CD4-positive, alpha-beta T cell treated with Interleukin-15 for 4 hours (primary cell): Measurements from ENCODE around the gene VASH2.
"Not testable (repeated sequence)": the region's sequence is repeated elsewhere in the genome, so short reads cannot be mapped to it uniquely, and the experiment has no call there.

ENCODE experiments used
- DNase-seq: peaks from one replicate; pipeline ENCODE4 v3.0.0-alpha.2; 2020; ENCODE audit warnings: low spot score

VASH2 gene

GRCh38 chr1:212957546-212957945 lies 7.2 kb downstream of the VASH2 start:
- DNase-seq, result no peak

DNA sequence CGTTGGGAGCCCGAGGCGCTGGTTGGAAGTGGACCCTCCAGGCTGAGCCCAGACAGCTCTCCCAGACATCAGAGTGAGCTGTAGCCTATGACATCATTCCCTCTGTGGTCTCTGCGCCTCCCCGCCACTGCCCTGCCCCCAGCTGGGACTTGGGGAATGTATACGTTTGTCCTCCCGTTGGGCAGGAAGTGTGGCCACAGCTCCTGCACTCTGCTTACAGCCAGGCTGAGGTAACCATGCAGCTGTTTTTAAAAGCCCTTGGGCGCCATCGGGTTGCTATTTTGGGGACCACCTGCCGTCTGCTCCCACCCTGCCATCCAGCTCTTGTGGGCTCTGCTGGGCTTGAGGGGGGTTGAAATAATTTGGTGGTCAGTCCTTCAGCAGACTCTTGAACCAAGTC lies 7.8 kb downstream of the VASH2 start:
- DNase-seq, result no peak

DNA sequence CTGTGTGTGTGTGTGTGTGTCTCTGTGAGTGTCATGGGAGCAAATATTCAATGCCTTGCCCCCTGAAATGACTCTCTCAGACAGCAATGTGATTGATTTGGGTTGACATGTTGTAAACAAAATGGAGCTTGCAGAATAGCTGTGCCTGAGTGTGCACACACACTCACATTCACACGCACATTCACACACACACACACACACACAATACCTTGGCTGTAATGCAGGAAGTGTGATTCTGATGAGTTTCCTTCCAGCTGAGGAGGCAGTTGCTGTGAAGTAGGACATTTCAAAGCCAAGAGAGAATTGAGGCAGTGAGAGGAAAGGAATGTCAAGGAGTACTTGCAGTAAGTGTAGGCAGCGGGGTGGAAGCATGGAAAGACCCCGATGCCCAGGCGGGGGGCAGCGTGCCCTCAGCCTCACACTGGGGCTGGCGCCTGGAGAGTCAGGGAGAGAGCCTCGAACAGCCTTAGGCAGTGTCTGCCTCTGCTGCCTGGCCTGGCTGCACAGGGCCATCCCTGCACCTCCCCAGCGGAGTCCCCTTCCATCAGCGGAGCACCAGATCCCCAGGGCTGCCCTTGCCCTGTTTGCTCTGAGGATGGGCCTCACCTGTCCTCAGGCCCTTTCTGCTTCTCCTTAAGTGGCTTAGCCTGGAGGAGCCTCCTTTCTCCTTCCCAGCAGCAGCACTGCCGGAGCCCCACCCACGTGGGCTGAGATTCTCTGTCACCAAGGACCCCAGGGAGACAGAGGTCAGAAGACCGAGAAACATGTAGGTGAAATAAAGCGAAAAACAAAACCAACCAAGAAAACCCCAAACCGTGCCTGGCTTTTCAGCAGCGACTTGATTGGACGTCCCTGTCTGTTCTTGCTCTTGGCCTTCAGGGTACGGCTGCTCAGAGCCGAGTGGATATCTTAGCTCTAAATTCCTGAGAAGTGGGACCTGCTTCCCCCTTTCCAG lies 9.2 kb downstream of the VASH2 start:
- DNase-seq, result no peak

DNA sequence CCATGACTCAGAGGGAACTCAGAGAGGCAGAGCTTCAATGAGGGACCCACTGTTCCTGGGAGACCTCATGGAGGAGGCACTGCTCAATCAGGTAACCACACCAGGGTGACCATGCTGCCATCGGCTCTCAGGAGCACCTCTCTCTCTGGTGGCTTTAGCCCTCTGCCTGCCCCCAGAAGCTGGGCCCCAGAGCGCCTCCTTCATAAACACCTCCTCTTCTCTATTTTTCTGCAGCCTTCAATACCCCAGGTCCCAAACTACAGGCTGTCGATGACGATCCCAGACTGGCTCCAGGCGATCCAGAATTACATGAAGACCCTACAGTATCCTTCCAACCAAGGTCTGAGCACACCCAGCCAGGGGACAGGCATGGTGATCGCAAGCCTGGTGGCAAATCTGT lies 10.6 kb downstream of the VASH2 start:
- DNase-seq, result no peak

DNA sequence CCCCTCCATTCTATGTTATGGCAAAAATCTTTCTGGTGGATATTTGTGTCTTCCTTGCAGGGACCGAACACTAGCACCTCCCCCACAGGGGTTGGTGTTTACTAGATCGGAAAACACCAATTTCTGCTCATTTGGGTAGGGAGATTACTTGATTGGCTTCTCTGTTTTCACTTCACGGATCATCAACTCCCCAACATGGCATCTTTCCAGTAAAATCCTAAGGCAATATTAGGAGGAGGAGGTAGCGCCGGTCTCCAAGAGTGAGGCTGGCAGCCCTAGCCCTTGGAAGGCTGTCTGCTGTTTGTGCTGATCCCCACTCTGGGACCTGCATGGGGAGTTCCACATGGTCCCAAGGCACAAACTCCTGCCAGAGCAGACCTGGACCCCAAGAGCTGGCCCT lies 12.2 kb downstream of the VASH2 start:
- DNase-seq, result no peak

DNA sequence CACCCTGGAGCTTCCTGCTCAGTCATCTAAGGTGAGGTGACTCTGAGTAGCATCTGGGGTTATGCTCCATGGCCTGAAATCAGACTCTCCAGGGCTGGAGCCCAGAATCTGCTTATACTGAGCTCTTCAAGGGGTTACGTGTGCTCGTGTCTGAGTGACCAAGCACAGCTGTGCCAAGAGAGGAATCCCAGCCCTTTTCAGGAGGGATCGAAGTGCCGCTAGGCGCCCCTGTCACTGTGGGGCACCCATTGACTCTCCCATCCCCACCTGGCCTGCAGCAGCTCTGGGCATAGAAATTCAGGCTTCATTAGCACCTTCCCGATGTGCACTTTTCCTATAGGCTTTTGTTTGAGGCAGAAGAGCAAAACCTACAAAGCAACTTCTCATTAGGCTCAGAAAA lies 13.8 kb downstream of the VASH2 start:
- no peak for DNase-seq

GRCh38 chr1:212964993-212965392 lies 14.7 kb downstream of the VASH2 start:
- not testable (repeated sequence) for DNase-seq

GRCh38 chr1:212966616-212967015 lies 16.3 kb downstream of the VASH2 start:
- DNase-seq, result no peak

- no peak for DNase-seq
Measured at GRCh38 chr1:212967801-212968200, 17.5 kb downstream of the VASH2 start.

- DNase-seq, result no peak
Measured at GRCh38 chr1:212968368-212968863, 18.1 kb downstream of the VASH2 start.

DNA sequence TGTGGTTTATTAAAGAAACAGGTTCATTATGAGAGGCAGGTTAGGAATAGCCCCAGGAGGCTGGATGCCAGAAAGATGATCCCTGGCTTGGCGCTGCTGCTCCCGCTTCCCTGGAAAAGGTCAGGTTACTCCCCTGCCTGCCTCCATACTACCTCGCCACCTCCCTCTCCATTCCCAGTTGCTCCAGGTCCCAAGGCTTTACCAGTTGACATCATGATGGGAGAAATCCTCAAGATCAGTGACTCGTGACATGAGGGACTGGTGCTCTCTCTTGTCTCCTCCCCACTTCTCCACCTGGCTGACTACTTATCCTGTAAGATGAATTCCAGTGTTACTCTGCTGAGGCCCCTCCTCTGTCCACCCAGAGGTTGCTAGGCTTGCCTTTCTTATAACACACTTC lies 19.7 kb downstream of the VASH2 start:
- DNase-seq, result no peak

GRCh38 chr1:212971312-212971711 lies 21.0 kb downstream of the VASH2 start:
- DNase-seq, result no peak

DNA sequence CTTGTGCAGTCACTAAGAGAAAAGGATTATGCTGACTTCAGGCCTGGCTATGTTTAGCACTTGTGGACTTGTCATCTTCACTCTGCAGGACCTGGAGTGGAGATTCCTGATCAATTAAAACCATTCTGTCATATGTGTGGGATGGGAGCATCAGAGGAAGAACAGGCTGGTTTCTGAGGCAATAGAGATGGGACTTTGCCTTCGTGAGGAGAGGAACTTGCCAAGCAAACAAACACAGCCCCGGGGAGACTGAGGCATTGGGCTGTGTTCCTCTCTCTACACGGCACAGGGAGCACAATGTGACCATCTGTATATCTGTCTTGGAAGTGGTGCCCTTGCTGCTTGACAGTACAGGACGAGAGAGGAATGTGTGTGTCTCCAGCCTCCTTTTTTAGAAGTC lies 23.1 kb downstream of the VASH2 start:
- DNase-seq, result no peak

DNA sequence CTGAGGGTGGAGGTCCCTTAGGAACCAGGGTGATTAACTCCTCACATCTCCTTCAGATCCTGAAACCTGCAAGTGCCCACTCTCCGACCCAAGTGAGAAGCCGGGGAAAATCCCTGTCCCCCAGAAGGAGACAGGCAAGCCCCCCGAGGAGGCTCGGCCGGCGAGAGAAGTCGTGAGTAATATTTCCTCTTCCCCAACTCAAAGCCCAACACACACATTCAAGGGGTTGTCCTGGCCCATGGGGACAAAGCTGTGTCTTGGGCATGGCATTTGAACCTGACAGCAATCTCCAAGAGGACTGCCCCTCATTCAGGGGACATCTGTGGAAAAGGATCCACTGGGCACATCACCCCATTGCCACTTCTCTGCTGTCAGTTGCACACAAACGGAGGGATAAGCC lies 23.6 kb downstream of the VASH2 start:
- DNase-seq, result no peak

DNA sequence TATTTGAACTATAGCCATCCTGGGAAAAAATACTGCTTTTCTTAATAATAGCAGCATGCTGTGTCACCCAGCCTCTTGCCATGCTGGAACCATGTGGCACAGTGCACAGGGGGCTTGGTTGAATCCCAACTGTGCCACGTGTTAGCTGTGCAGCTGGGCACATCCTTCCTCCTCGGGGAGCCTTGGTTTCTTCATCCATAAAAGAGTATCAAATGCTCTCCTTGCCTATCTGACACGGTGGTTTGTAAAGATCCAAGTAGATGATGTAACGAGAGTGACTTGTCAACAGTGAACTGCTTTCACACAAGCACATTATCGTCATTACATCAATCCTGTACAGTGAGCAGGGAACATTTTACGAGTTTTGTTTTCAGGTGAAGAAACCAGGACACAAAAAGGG lies 24.4 kb downstream of the VASH2 start:
- no peak for DNase-seq

GRCh38 chr1:212975111-212975918 lies 25.0 kb downstream of the VASH2 start:
- no peak for DNase-seq

DNA sequence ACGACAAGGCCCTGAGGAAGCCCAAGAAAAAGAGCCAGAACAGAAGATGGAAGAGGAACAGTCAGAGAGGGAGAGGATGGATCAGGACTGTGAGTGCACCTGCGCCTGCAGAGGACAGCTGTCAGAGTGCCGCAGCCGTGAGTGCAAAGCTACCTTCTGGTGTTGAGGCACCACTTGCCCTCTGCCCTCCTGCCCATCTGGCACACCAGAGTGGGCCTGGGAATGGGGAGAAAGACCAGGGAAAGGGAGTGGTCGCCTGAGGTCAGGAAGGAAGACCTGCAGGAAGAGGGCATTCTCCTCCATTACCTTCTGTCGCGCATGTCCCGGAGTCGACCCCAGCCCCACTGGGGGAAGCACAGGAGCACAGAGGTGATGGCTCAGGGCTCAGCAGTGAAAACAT lies 26.2 kb downstream of the VASH2 start:
- no peak for DNase-seq

- no peak for DNase-seq
Measured at GRCh38 chr1:212977781-212978645, 27.7 kb downstream of the VASH2 start.

DNA sequence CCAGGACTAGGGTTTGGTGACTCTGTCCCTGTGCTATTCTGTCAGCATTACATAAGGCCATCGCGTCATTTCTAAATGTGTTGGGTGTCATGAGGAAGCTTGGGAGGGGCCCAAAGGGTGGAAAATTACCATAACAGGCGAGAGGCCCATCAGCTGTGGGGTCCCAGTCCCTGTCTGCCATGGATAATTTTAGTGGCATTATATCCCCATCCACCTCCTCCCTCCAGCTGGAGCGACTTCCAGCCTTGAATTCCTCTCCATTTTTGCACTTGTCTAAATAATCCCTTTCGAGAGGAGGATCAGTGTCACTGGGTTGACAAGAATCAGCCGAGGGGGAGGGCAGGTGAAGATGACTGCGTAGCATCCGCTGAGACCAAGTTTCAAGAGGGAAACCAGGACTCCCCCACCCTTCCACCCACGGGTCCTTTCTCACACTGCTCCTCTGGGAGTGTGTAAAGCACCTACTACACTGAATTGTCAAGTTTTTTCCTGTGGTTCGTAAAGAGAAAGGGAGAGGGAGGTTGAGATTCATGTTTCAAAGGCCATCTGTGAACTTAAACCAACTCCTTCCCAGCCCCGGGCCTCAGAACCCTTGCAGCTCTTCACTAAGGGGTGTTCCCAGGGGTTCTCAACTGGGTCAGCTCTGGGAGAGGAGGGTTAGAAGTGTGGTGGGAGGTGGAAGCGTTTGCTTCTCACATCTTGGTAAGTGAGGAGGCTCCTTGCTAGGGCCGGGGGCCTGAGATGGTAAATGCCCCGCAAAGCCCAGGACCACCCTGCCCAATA lies 29.2 kb downstream of the VASH2 start:
- no peak for DNase-seq

- no peak for DNase-seq
Measured at GRCh38 chr1:212980123-212980785, 29.9 kb downstream of the VASH2 start.
